KOPT-K1 (cell line): ENCODE results near the gene PSTPIP1.
A peak's percentile ranks its signal among the peaks of the same experiment; 100 is the strongest.
"Not testable (repeated sequence)": the region's sequence is repeated elsewhere in the genome, so short reads cannot be mapped to it uniquely, and the experiment has no call there.

Experiments
- H3K27ac ChIP-seq: fragments of 200-600 bp; sonication (generic); 2 replicates; pipeline ENCODE4 v1.5.1; 2016; ENCODE audit warnings: antibody characterized with exemption, mild to moderate bottlenecking, low read depth, low read length; ENCODE audit not compliant: poor library complexity, severe bottlenecking
- H3K36me3 ChIP-seq: fragments of 200-600 bp; sonication (generic); 2 replicates; pipeline ENCODE4 v1.5.1; 2017; ENCODE audit warnings: antibody characterized with exemption, mild to moderate bottlenecking, low read length, moderate library complexity; ENCODE audit not compliant: insufficient read depth
- H3K9me3 ChIP-seq: fragments of 200-600 bp; sonication (generic); 2 replicates; pipeline ENCODE4 v1.5.1; 2017; ENCODE audit warnings: antibody characterized with exemption, low read length, mild to moderate bottlenecking; ENCODE audit not compliant: insufficient read depth, poor library complexity, severe bottlenecking

Gene PSTPIP1

DNA sequence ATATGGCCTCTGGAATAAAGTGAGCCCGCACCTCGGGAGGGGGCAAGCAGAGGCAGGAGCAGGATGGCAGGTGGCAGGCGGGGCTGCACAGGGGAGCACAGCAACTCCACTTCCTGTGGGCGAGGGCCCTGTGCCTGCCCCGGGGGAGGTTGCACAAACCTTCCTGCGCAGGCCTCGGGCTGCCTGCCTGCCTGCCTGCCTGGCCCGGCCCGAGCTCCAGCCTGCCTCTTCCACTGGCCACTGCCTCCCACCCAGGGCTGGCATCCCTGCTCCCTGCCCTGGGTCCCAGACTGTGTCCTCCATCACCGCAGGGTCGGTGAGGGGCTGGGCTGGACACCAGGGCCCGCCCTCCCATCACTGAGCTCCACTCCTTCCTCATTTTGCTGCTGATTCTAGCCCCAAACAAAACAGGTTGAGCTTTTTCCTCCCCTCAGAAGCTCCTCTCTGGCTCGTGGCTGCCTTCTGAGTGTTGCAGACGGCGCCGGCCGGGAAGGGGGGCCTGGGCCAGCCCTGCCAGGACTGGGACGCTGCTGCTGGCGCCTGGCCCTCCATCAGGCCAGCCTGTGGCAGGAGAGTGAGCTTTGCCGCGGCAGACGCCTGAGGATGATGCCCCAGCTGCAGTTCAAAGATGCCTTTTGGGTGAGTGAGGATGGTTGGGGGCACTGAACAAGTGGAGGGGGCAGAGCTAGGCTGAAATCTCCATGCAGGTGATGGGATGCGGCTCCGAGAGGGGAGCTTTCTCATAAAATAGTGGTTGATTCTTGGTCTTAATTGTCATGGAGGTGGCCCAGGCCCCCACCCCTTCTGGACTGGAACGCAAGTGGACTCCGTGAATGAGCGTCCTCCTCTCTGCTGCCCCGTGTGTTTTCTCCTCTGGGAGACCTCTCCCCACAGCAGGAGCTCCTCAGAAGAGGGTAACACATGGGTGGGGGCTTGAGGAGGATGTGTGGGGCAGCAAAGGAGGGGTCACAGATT lies at the start of gene PSTPIP1:
TSS of gene PSTPIP1 (plus strand) at position 156 of the 975 bp plus-strand sequence. CDS start at position 604, 448 bp downstream.
- H3K36me3 ChIP-seq = no peaks in the 10 kb centered on the region
- H3K9me3 ChIP-seq = no peaks in the 10 kb centered on the region
- peak within 1 kb of the TSS; percentile 95 for H3K27ac ChIP-seq

DNA sequence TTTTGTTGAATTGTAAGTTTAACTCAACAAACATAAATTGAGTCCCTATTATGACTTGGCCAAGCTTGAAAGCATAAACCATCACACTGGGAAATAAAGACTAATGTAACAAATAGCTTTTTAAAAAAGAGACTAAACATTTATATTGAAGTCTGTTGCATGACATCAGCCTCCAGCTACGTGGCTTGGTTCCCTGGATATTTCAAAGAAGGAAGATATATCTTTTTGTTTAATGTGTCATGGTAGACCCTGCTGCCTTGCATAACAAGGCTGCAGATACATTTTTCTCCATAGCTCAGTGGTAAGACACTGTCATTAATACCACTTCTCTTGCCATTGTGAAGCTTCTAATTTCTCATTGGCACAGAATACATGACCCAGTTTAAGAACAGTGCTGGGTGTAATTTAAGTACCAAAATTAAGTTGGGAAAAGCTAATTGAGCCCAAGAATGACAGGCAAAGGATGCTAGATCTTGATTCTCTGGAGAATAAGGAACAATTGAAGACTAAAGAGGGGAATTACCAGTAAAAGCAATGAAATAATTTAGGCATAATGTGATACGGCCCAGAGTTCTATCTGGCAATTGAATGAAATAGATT lies 49.3 kb upstream of the PSTPIP1 start:
- no peaks in the 10 kb centered on the region for H3K9me3 ChIP-seq
- peaks cover 80% of the 10 kb centered on the region for H3K36me3 ChIP-seq
- no peak overlapping the region for H3K27ac ChIP-seq

DNA sequence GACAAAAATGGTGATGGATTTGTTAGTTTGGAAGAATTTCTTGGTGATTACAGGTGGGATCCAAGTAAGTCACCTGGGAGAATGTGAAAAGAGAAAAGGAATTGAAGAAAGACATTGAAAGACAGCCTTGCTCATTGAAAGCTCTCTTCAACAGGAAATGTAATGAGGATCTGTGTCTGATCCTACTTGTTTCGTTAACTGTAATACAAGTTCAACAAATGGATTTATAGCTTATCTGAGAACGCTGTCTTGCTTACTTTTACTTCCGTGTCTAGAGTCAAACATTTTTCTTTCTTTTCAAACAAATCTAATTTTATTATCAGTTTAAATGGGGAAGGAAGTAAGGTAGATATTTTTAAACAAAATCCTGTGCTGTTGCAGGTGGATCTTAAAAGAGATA lies 47.5 kb upstream of the PSTPIP1 start:
- Histone ChIP-seq H3K27ac (no peak overlapping the region), H3K9me3 (no peaks in the 10 kb centered on the region), H3K36me3 (peaks cover 81% of the 10 kb centered on the region)

DNA sequence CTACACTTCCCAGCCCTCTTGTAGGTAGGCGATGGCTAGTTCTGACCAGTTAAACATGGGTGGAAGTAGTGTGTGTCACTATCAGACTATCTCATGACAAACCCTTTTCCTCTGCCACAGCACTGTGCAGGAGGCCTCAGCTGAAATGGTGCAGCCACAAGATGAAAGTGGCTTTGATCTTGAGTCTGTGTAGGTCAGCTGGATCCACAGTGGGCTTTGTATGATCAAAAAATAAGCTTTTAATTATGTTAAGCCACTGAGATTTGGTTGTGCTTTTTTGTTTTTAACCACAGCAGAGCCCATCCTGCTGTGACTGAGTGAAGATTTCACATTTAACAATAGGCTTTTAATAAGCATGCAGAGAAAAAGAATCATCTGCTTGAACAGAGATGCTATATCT lies 43.7 kb upstream of the PSTPIP1 start:
- no peaks in the 10 kb centered on the region for H3K9me3 ChIP-seq
- H3K27ac ChIP-seq = no peak overlapping the region
- H3K36me3 ChIP-seq = peaks cover 49% of the 10 kb centered on the region

DNA sequence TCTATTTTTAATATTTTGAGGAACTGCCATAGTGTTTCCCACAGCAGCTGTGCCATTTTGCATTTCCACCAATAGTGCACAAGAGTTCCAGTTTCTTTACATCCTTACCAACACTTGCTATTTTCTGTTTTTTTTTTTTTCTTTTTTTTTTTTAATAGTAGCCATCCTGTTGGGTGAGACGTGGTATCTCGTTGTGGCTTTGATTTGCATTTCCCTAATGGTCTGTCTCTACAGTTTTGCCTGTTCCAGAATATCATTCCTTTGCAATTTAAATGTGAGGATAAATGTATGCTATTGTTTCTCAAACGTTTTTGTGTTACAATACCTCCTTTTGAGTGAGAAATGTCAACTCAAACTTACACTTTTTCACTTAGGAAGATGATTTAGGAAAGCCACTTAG lies 41.0 kb upstream of the PSTPIP1 start:
- H3K36me3 ChIP-seq = peaks cover 22% of the 10 kb centered on the region
- no peak overlapping the region for H3K27ac ChIP-seq
- H3K9me3 ChIP-seq = no peaks in the 10 kb centered on the region

DNA sequence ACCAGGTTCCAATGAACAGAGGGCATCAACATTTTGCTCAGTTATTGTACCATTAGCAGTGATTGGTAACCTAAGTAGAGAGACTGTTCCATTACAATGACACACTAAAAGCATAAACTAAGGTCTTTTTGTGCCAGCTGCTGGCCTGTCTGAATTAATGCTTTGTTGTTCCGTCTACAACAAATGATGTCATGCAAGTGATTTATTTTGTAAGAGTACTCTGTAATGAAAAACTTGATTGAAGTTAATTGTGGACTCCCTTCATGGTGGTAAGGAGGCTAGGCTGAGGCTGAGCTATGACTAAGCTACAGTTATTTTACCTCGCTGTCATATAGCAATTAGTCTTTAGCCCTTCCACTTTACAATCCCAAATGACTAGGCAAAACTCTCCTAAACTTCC lies 40.2 kb upstream of the PSTPIP1 start:
- no peaks in the 10 kb centered on the region for H3K9me3 ChIP-seq
- peaks cover 15% of the 10 kb centered on the region for H3K36me3 ChIP-seq
- H3K27ac ChIP-seq = no peak overlapping the region

DNA sequence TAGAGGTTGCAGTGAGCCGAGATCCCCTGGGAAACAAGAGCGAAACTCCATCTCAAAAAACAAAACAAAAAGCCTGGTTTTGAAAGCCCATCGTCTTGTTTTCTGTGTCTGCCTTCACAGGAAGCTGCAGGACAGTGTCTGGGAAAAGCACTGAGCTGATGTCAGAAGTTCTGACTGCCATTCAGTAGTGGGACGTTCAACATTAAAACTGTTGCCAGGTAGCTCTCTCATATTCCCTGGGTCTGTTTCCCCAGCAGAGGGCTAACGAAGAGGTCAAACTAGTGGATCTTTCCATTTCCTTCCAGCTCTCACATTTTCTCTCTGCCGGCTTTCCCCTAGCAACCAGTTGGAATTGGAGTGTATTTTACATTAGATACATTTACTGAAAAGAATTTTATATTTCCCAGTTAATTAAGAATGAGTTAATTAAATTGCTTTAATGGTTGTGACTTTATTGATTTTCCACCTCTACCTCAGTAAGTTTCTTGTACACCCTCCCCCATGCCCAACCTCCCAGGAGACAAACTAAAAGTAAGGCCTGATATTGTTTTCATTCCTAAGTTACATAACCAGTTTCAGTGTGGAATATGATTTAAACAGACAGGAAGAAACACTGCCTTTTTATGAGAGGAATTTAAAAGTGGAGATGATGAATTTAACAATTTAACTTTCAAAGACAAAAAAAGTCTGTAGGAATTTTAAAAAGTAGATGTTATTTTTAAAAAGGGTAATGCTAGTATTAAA lies 33.5 kb upstream of the PSTPIP1 start:
- Histone ChIP-seq H3K27ac (no peak overlapping the region), H3K9me3 (no peaks in the 10 kb centered on the region), H3K36me3 (no peaks in the 10 kb centered on the region)

DNA sequence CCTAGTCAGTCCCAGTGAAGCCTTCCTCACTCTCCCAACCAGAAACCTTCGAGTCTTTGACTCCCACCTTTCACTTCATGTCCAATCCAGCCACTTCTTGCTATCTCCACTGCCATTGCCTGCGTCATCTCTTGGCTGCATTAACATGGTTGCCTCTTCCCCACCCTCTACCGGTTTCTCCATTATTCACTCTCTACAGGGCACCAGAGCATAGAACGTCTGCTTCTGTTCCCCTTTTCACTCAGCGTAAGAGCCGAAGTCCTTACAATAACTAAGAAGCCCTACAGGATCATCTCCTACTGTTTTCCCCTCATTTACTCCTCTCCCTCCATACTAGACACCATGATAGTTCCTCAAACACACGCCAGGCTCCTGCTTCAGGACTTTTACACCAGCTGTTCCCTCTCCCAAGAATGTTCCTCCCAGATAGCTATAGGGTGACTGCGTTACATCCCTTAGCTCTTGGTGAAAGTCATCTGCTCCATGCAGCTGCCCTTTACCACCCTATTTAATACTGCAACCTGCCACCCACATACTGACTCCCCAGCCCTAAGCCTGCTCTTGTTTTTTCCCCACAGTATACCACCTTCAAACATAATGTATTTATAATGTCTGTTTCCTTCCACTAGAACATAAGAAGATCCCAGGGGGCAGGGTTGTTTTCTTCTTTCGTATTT lies 32.5 kb upstream of the PSTPIP1 start:
- Histone ChIP-seq H3K27ac (no peak overlapping the region), H3K9me3 (no peaks in the 10 kb centered on the region), H3K36me3 (no peaks in the 10 kb centered on the region)

DNA sequence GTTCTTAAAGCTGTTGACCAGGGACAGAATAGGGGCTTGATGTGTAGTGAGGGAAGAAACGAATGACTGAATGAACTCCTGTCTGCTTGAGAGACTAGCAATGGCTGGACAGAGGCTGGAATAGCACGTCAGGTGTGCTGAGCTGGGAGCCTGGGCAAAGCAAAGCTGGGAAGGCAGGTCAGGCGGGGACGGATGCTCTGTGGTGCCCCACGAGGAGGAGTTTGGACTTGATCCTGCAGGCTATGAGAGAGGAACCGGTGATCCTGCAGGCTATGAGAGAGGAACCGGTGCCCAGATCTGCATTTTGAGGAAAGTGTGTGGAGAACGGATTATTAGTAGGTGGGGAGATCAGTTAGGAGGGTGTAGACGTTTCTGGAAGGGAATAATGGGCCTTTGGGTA lies 31.3 kb upstream of the PSTPIP1 start:
- no peaks in the 10 kb centered on the region for H3K36me3 ChIP-seq
- no peaks in the 10 kb centered on the region for H3K9me3 ChIP-seq
- no peak overlapping the region for H3K27ac ChIP-seq

DNA sequence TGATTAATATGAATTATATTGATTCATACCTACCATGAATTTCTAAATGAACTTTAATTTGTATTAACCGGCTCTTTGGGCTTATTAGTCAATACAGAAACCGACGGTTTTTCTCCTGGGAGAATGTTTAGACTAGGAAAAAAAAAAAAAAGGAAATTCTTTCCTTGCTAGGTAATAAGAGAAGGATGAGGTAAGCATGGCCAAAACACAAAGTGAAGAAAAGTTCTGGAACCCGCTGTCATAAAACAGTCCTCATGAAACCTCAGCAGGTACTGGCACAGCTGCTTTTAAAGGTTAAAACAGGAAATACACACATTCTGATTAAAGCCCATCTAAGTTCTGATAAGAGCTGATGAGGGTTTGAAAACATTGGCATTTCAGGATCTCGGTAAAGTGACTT lies 30.8 kb upstream of the PSTPIP1 start:
- no peak overlapping the region for H3K27ac ChIP-seq
- H3K36me3 ChIP-seq = no peaks in the 10 kb centered on the region
- no peaks in the 10 kb centered on the region for H3K9me3 ChIP-seq

DNA sequence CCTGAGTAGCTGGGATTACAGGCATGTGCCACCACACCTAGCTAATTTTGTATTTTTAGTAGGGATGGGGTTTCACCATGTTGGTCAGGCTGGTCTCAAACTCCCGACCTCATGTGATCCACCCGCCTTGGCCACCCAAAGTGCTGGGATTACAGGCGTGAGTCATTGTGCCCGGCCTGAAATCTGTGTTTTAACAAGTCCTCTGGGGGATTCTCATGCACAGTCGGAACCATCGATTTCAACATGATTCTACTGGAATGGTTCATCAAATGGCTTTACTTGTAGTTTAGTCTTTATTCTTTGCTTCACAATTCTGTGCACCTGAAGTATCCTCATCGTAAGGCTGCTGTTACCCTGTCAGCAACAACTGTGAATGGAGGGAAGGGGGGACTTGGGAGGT lies 28.9 kb upstream of the PSTPIP1 start:
- not testable (repeated sequence) for H3K9me3 ChIP-seq, H3K36me3 ChIP-seq, H3K27ac ChIP-seq

DNA sequence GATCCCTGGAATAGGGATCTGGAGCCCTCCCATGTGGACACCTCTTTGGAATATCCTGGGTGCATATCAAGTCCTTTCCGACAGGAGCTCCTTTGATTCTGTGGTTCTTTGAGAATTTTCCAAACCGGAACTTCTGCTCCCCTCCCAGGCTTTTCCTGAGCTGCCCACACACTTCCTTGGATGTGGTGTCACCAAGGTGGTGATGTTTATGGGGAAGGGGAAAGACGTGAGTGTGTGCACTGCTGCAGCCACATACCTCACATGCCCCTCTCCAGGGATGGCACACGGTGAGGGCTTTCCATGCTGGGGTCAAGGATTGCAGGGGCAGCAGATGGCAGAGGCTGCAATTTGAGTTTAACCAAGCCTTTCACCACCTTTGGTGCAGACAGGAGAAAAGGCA lies 27.9 kb upstream of the PSTPIP1 start:
- Histone ChIP-seq H3K27ac (no peak overlapping the region), H3K9me3 (no peaks in the 10 kb centered on the region), H3K36me3 (no peaks in the 10 kb centered on the region)

DNA sequence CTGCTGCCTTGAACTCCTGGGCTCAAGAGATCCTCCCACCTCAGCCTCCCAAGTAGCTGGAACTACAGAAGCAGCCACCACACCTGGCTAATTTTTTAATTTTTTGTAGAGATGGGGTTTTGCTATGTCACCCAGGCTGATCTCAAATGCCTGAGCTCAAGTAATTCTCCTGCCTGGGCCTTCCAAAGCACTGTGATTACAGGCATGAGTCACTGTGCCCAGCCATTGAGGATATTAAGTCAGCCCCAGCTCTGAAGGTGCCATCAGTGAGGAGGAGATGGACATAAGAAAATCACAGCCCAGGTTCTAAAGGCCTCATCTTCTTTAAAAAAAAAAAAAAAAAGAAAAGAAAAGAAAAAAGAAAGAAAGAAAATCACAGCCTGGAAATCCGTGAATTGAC lies 26.6 kb upstream of the PSTPIP1 start:
- no peaks in the 10 kb centered on the region for H3K9me3 ChIP-seq
- H3K27ac ChIP-seq = no peak overlapping the region

DNA sequence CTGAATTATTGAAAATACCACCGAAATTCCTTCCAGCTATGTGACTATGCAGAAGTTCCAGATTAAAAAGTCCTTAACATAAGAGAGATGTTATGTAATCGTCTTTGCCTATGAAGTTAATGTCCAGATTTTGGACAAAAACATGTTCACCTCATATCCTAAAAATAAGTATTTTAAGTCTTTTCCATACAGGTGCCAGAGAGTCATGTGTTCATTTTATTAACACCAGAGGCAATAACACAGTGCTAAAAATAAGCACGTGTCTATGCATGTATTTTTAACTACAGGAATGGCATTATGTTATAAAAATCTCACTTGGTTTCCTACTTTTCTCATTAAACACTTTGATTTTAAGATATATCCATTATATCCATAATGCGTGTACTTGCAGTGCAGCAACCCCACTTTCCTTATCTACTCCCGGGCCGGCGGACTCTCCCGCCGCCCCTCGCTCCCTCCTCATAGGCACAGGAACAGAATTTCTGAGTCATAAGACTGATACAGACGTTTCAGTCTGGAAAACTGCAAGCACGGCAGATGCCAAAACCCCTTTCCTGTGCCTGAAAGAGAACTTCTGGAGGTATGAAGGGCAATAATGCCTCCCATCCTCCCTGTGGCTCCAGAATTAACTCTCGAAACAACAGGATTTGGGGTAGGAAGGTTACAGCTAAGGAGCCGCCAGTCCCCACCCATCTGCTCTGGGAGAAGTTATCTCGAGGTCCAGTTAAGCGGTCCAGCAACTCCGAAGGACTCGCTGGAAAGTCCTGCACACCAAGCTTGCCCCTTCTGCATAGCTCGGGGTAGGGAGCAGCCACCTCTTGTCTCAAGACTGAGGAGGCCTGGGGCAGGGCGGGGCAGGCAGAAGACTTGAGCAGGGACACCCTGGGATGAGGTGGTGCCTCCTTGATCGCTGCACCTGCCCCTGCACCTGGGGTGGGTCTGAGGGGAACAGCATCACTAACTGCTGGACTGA lies 22.3 kb upstream of the PSTPIP1 start:
- Histone ChIP-seq H3K36me3 (no peaks in the 10 kb centered on the region), H3K27ac (no peak overlapping the region), H3K9me3 (no peaks in the 10 kb centered on the region)

More for the DNA sequence above, 26.6 kb upstream of the PSTPIP1 start:
- H3K36me3 ChIP-seq = no peaks in the 10 kb centered on the region
